CD14-positive monocyte (primary cell): Measurements from ENCODE around the gene MBD5. TPM values are rescaled to one million over a fixed set of nuclear protein-coding genes. Genes with fewer than 3 reads are reported as not detected.

Experiments used
- DNase-seq, 3 donors: peaks; one replicate each; pipeline ENCODE4 v3.0.0-alpha.2; 2011 to 2022
- H2AFZ ChIP-seq: 2 replicates; pipeline ENCODE4 v1.6.0; 2012; ENCODE audit warnings: mild to moderate bottlenecking, low read depth, low read length, inconsistent platforms; ENCODE audit not compliant: insufficient read depth, poor library complexity, severe bottlenecking
- H3K27ac ChIP-seq, 2 donors: 1 replicate in 1 of 2; 2 replicates in 1 of 2; pipeline ENCODE4 v1.5.1; 2012 to 2013; ENCODE audit warnings: low read length in 2 of 2, control low read depth in 1 of 2, inconsistent platforms in 1 of 2, low read depth in 1 of 2, mild to moderate bottlenecking in 1 of 2
- H3K27me3 ChIP-seq, 2 donors: one replicate each; pipeline versions ENCODE4 v1.6.0 to v1.6.1; 2011 to 2013; ENCODE audit warnings: low read length in 2 of 2; ENCODE audit not compliant: control insufficient read depth in 2 of 2, insufficient read depth in 2 of 2
- H3K36me3 ChIP-seq, 2 donors: replicated peaks in 1 of 2; 1 replicate in 1 of 2; 2 replicates in 1 of 2; pipeline versions ENCODE4 v1.5.1 to v1.6.1; 2012 to 2013; ENCODE audit warnings: low read length in 2 of 2, control low read depth in 1 of 2, inconsistent platforms in 1 of 2, mild to moderate bottlenecking in 1 of 2; ENCODE audit not compliant: insufficient read depth in 2 of 2, control insufficient read depth in 1 of 2
- H3K4me1 ChIP-seq, 2 donors: 1 replicate in 1 of 2; 2 replicates in 1 of 2; pipeline versions ENCODE4 v1.5.1 to v1.6.1; 2012 to 2013; ENCODE audit warnings: low read length in 2 of 2, control low read depth in 1 of 2, inconsistent platforms in 1 of 2, mild to moderate bottlenecking in 1 of 2, moderate library complexity in 1 of 2; ENCODE audit not compliant: insufficient read depth in 2 of 2, control insufficient read depth in 1 of 2
- H3K4me2 ChIP-seq: replicated peaks from 2 replicates; pipeline ENCODE3; 2012; ENCODE audit warnings: low read length, moderate library complexity, mild to moderate bottlenecking; ENCODE audit not compliant: poor library complexity, severe bottlenecking; ENCODE audit errors: extremely low read depth
- H3K4me3 ChIP-seq, 3 experiments: fragments of 200-600 bp in 1 of 3; sonication (generic) in 1 of 3; replicated peaks in 1 of 3; 1 replicate in 2 of 3; 2 replicates in 1 of 3; pipeline ENCODE4 v1.5.1; 2011 to 2013; ENCODE audit warnings: low read length in 3 of 3, mild to moderate bottlenecking in 3 of 3, control low read depth in 2 of 3, low read depth in 2 of 3, inconsistent platforms in 1 of 3, moderate library complexity in 1 of 3
- H3K79me2 ChIP-seq: 2 replicates; pipeline ENCODE4 v1.6.0; 2012; ENCODE audit warnings: mild to moderate bottlenecking, control low read depth, inconsistent platforms, low read length, moderate library complexity; ENCODE audit not compliant: insufficient read depth
- H3K9ac ChIP-seq: 2 replicates; pipeline ENCODE4 v1.6.0; 2017; ENCODE audit warnings: low read length, mild to moderate bottlenecking; ENCODE audit not compliant: insufficient read depth, poor library complexity, severe bottlenecking
- H3K9me3 ChIP-seq, 2 donors: replicated peaks in 1 of 2; 1 replicate in 1 of 2; 2 replicates in 1 of 2; pipeline versions ENCODE4 v1.5.1 to v1.6.1; 2012 to 2013; ENCODE audit warnings: low read length in 2 of 2, control low read depth in 1 of 2; ENCODE audit not compliant: control insufficient read depth in 1 of 2, insufficient read depth in 1 of 2
- H4K20me1 ChIP-seq: 2 replicates; pipeline ENCODE4 v1.6.0; 2012; ENCODE audit warnings: mild to moderate bottlenecking, low read length, control low read depth, moderate library complexity; ENCODE audit not compliant: insufficient read depth
- H3K27ac Mint-ChIP-seq, 7 donors: one replicate each; pipeline ENCODE4 v1.8.0; 2020; ENCODE audit warnings: mild to moderate bottlenecking in 7 of 7, mixed read lengths in 7 of 7, moderate library complexity in 6 of 7, inconsistent platforms in 2 of 7
- H3K27me3 Mint-ChIP-seq, 3 donors: one replicate each; pipeline ENCODE4 v1.8.0; 2021 to 2022; ENCODE audit warnings: low read depth in 3 of 3, mild to moderate bottlenecking in 3 of 3, mixed read lengths in 3 of 3, moderate library complexity in 3 of 3, inconsistent platforms in 1 of 3
- H3K36me3 Mint-ChIP-seq, 2 donors: one replicate each; pipeline ENCODE4 v1.8.0; 2020; ENCODE audit warnings: mixed read lengths in 2 of 2, inconsistent platforms in 1 of 2, mild to moderate bottlenecking in 1 of 2
- H3K4me1 Mint-ChIP-seq: one replicate; pipeline ENCODE4 v1.8.0; 2020; ENCODE audit warnings: mild to moderate bottlenecking, mixed read lengths
- H3K4me3 Mint-ChIP-seq, 2 donors: one replicate each; pipeline ENCODE4 v1.8.0; 2020; ENCODE audit warnings: mild to moderate bottlenecking in 2 of 2, mixed read lengths in 2 of 2, moderate library complexity in 1 of 2
- H3K9me3 Mint-ChIP-seq, 7 donors: one replicate each; pipeline ENCODE4 v1.8.0; 2020 to 2022; ENCODE audit warnings: mixed read lengths in 7 of 7, mild to moderate bottlenecking in 6 of 7, moderate library complexity in 6 of 7, inconsistent platforms in 2 of 7
- CTCF ChIP-seq: fragments of 200-600 bp; IDR thresholded peaks from one replicate; pipeline ENCODE4 v1.8.0; 2022; ENCODE audit warnings: antibody characterized with exemption, mild to moderate bottlenecking
- WGBS: methylation state at CpG from one replicate; pipeline ENCODE4 v1.1.5; 2013; ENCODE audit warnings: missing lambda C conversion rate; ENCODE audit not compliant: insufficient coverage; 5-methylcytosine and 5-hydroxymethylcytosine counted together
- intact Hi-C, 2 donors: fragments of 100-400 bp; cut with micrococcal nuclease; formaldehyde crosslinking; loops; one replicate each; pipeline versions ENCODE4 v1.15.0 to v1.15.1; 2023
- polyA plus RNA-seq, 3 donors: library from polyadenylated mRNA; depleted of rRNA in 1 of 3; unstranded in 2 of 3; stranded (reverse) in 1 of 3; fragments of 300-500 nt in 2 of 3; fragments of >200 nt in 1 of 3; fragmentation: Illumina TruSeq in 2 of 3; gene quantifications; 1 replicate in 2 of 3; 2 replicates in 1 of 3; pipeline ENCODE4 v1.2.3, GENCODE V29; 2012 to 2021

Gene MBD5
- polyA plus RNA-seq, 3 donors = 2.3 to 5.7 (median 3.5) TPM

GRCh38 chr2:148108385-148108784, 87.5 kb downstream of the MBD5 start:
- H3K27ac Mint-ChIP-seq = no peak overlapping the region
- no peak for TF ChIP-seq CTCF
- H3K27me3 Mint-ChIP-seq = no peaks in the 10 kb centered on the region
- 100% methylated on average over 1 of the region's 5 CpGs for WGBS
- no peak overlapping the region for H3K4me2 ChIP-seq
- H3K9ac ChIP-seq = no peak overlapping the region
- H3K36me3 ChIP-seq = no peaks in the 10 kb centered on the region
- no peaks in the 10 kb centered on the region for H4K20me1 ChIP-seq
- peaks cover 4 to 8% of the 10 kb centered on the region in 2 donors for H3K36me3 Mint-ChIP-seq
- H3K4me3 Mint-ChIP-seq = no peak overlapping the region
- no peaks in the 10 kb centered on the region for H3K4me1 ChIP-seq
- intact Hi-C loops = no loop called here
- DNase-seq = no peak
- H3K4me3 ChIP-seq = no peak overlapping the region
- H2AFZ ChIP-seq = no peak overlapping the region
- no peak overlapping the region for H3K27ac ChIP-seq
- no peaks in the 10 kb centered on the region for H3K79me2 ChIP-seq
- H3K9me3 Mint-ChIP-seq = peaks cover 0 to 3% (median 0%) of the 10 kb centered on the region in 7 donors
- peaks cover 2% of the 10 kb centered on the region for H3K4me1 Mint-ChIP-seq
- no peaks in the 10 kb centered on the region for H3K9me3 ChIP-seq
- H3K27me3 ChIP-seq = no peaks in the 10 kb centered on the region

DNA sequence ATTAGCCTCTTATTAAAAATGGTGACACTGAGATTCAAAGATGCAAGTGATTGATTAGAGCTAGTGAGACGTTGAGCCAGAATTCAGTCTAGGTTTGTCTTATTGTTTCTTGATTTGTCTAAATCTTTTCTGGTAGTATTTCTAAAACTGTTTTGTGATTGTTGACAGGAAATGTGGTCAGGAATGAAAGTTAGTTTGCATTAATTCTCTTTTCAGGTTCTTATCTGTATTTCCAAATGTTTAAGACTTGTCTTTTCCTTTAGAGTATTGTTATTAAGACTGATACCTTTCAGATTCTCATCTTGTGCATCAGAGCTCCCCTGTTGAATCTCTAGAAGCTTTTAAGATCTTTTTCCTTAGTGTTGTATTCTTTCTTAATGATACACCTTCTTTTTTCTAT, 89.3 kb downstream of the MBD5 start:
- H3K4me1 Mint-ChIP-seq = peaks cover 2% of the 10 kb centered on the region
- no peaks in the 10 kb centered on the region for H3K36me3 ChIP-seq
- H3K9me3 Mint-ChIP-seq = peaks cover 0 to 3% (median 0%) of the 10 kb centered on the region in 7 donors
- H3K79me2 ChIP-seq = no peaks in the 10 kb centered on the region
- TF ChIP-seq CTCF = no peak
- no peak overlapping the region for H3K4me3 Mint-ChIP-seq
- no peak overlapping the region for H3K4me2 ChIP-seq
- no peaks in the 10 kb centered on the region for H3K27me3 Mint-ChIP-seq
- H3K27ac ChIP-seq = no peak overlapping the region
- H3K36me3 Mint-ChIP-seq = peaks cover 4 to 7% of the 10 kb centered on the region in 2 donors
- no peaks in the 10 kb centered on the region for H3K4me1 ChIP-seq
- H4K20me1 ChIP-seq = no peaks in the 10 kb centered on the region
- no peaks in the 10 kb centered on the region for H3K27me3 ChIP-seq
- no peak overlapping the region for H2AFZ ChIP-seq
- intact Hi-C loops = no loop called here
- no peak for DNase-seq
- H3K4me3 ChIP-seq = no peak overlapping the region
- H3K27ac Mint-ChIP-seq = no peak overlapping the region
- no peak overlapping the region for H3K9ac ChIP-seq
- no peaks in the 10 kb centered on the region for H3K9me3 ChIP-seq
- no CpG with 5 or more reads among the region's 1 CpG for WGBS
